ENCODE measurements around the gene S100A5.
"Not testable (repeated sequence)": the region's sequence is repeated elsewhere in the genome, so short reads cannot be mapped to it uniquely, and the experiment has no call there.

The S100A5 gene

DNA sequence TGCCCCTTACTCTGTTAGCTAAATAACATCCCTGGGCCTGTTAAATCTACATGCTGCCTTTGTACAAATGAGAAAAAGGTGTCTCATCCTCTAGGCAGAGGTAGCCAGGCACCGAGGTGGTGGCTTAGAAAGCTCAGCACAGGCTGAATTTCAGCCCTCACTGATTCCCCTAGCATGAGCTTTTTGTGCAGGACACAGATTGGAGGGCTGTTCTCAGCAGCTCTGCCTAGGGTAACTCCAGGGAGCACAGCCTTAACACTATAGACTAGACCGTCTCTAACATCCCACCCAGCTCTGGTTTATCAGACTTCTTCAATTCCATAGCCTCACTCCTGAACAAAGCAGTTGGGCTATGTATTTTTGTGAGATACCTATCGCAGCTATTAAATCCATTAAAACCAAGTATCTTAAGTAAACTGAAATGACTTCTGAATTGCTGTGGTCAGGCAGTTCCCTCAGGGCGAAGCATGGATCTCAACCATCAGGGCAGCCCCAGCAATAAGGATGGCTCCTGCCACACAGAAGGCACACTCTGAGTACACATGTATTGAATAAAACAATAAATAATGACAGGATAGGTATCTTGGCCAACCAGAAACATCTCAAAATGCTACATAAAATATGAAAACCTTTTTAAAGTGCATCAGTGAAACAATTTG lies 19.8 kb downstream of the S100A5 start:
- H3K9me3 ChIP-seq (replicated peaks; ENCODE audit: insufficient read depth, low read length): no peaks in the 10 kb centered on the region

DNA sequence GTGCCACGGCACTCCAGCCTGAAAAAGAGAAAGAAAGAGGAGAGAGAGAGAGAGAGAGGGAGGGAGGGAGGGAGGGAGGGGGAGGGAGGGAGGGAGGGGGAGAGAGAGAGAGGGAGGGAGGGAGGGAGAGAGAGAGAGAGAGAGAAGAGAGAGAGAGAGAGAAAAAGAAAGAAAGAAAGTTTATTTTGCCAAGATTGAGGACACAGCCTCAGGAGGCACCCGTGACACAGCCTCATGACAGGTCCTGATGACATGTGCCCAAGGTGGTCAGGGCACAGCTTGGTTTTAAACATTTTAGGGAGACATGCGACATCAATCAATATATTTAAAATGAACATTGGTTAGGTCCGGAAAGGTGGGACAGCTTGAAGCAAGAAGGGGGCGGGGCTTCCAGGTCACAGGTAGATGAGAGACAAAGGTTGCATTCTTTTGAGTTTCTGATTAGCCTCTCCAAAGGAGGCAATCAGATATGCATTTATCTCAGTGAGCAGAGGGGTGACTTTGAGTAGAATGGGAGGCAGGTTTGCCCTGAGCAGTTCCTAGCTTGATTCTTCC lies 20.5 kb downstream of the S100A5 start:
- H3K4me3 ChIP-seq (ENCODE audit: low read length); H3K9me3 ChIP-seq (replicated peaks; ENCODE audit: insufficient read depth, low read length); H3K27ac ChIP-seq (ENCODE audit: low read length); H3K9ac ChIP-seq (ENCODE audit: low read length); H3K4me1 ChIP-seq (ENCODE audit: low read length); H4K20me1 ChIP-seq (ENCODE audit: insufficient read depth, low read length); H3K36me3 ChIP-seq (replicated peaks; ENCODE audit: insufficient read depth, low read length); H3K9me2 ChIP-seq (replicated peaks; ENCODE audit: insufficient read depth, low read length); DNase-seq; H3F3A ChIP-seq (ENCODE audit: insufficient read depth, low read length); H3K4me2 ChIP-seq (ENCODE audit: low read depth, low read length); H3K79me2 ChIP-seq (ENCODE audit: low read length); H3K27me3 ChIP-seq (replicated peaks; ENCODE audit: insufficient read depth, low read length); H2AFZ ChIP-seq (ENCODE audit: low read length): not testable (repeated sequence)

More for the DNA sequence above, 19.8 kb downstream of the S100A5 start:
- Histone ChIP-seq H3K4me3 (ENCODE audit: low read length) (no peak overlapping the region), H3K9ac (ENCODE audit: low read length) (no peak overlapping the region), H3K27ac (ENCODE audit: low read length) (no peak overlapping the region), H3K36me3 (replicated peaks; ENCODE audit: insufficient read depth, low read length) (no peaks in the 10 kb centered on the region), H4K20me1 (ENCODE audit: insufficient read depth, low read length) (no peaks in the 10 kb centered on the region), H3K4me1 (ENCODE audit: low read length) (no peaks in the 10 kb centered on the region), H3K79me2 (ENCODE audit: low read length) (no peaks in the 10 kb centered on the region), H3K27me3 (replicated peaks; ENCODE audit: insufficient read depth, low read length) (no peaks in the 10 kb centered on the region), H3K4me2 (ENCODE audit: low read depth, low read length) (no peak overlapping the region), H3F3A (ENCODE audit: insufficient read depth, low read length) (no peaks in the 10 kb centered on the region), H2AFZ (ENCODE audit: low read length) (no peak overlapping the region), H3K9me2 (replicated peaks; ENCODE audit: insufficient read depth, low read length) (no peaks in the 10 kb centered on the region)
- no peak for DNase-seq
- TF ChIP-seq EZH2phosphoT487 (IDR thresholded peaks at IDR 0.05; ENCODE audit: low read length): no peak
- no peak for TF ChIP-seq EZH2 (optimal IDR thresholded peaks at IDR 0.05; ENCODE audit: low read depth, low read length)
- TF ChIP-seq, protein P1, sequence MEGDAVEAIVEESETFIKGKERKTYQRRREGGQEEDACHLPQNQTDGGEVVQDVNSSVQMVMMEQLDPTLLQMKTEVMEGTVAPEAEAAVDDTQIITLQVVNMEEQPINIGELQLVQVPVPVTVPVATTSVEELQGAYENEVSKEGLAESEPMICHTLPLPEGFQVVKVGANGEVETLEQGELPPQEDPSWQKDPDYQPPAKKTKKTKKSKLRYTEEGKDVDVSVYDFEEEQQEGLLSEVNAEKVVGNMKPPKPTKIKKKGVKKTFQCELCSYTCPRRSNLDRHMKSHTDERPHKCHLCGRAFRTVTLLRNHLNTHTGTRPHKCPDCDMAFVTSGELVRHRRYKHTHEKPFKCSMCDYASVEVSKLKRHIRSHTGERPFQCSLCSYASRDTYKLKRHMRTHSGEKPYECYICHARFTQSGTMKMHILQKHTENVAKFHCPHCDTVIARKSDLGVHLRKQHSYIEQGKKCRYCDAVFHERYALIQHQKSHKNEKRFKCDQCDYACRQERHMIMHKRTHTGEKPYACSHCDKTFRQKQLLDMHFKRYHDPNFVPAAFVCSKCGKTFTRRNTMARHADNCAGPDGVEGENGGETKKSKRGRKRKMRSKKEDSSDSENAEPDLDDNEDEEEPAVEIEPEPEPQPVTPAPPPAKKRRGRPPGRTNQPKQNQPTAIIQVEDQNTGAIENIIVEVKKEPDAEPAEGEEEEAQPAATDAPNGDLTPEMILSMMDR (IDR thresholded peaks at IDR 0.05; ENCODE audit: low read length): no peak

DNA sequence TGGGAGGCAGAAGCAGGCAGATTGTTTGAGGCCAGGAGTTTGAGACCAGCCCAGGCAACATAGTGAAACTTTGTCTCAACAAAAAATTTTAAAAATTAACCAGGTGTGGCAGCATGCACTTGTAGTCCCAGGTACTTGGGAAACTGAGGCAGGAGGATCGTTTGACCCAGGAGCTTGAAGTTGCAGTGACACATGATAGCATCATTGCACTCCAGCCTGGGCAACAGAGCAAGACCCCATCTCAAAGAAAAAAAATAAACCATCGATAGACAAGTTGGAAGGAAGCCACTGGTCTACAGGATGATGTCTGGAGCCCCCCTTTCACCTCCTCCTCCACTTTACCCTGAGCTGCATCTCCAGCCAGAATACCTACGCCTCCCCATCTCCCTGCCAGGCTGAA lies 21.5 kb downstream of the S100A5 start:
- Histone ChIP-seq H3K27ac (ENCODE audit: low read length) (no peak overlapping the region), H3K79me2 (ENCODE audit: low read length) (no peaks in the 10 kb centered on the region), H3K27me3 (replicated peaks; ENCODE audit: insufficient read depth, low read length) (no peaks in the 10 kb centered on the region), H2AFZ (ENCODE audit: low read length) (no peak overlapping the region), H3F3A (ENCODE audit: insufficient read depth, low read length) (no peaks in the 10 kb centered on the region), H4K20me1 (ENCODE audit: insufficient read depth, low read length) (no peaks in the 10 kb centered on the region), H3K4me1 (ENCODE audit: low read length) (no peaks in the 10 kb centered on the region), H3K9me3 (replicated peaks; ENCODE audit: insufficient read depth, low read length) (no peaks in the 10 kb centered on the region), H3K4me2 (ENCODE audit: low read depth, low read length) (no peak overlapping the region), H3K4me3 (ENCODE audit: low read length) (no peak overlapping the region), H3K9me2 (replicated peaks; ENCODE audit: insufficient read depth, low read length) (no peaks in the 10 kb centered on the region), H3K36me3 (replicated peaks; ENCODE audit: insufficient read depth, low read length) (no peaks in the 10 kb centered on the region), H3K9ac (ENCODE audit: low read length) (no peak overlapping the region)
- DNase-seq: no peak
- TF ChIP-seq EZH2phosphoT487 (IDR thresholded peaks at IDR 0.05; ENCODE audit: low read length): no peak
- TF ChIP-seq EZH2 (optimal IDR thresholded peaks at IDR 0.05; ENCODE audit: low read depth, low read length): no peak
- TF ChIP-seq, protein P1 (IDR thresholded peaks at IDR 0.05; ENCODE audit: low read length): no peak

Measured in MM.1S (cell line).